ENCODE results near the gene UMAD1. TPM values are rescaled to one million over a fixed set of nuclear protein-coding genes. Genes with fewer than 3 reads are reported as not detected.

The UMAD1 gene
- total RNA-seq, 2 donors from 2014 or later, result 10.7 to 12.3 TPM

DNA sequence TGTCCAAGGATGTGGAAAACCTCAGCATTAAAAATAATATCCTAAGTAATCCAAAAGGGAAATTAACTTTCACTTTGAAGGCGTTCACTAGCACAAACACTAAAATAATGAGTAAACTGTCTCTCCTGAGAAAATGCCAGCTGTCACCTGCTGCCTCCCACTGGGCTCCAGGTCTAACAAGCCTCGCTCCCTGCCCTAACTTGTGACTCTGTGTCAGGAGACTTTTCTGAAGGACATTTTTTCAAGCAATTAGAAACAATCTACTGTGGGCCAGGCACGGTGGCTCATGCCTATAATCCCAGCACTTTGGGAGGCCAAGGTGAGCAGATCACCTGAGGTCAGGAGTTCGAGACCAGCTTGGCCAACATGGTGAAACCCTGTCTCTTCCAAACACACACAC is 255.2 kb downstream of the UMAD1 start:
- DNase-seq (ENCODE audit: low spot score), result no peak
- intact Hi-C loops (cut with DNase I), result no loop called here

DNA sequence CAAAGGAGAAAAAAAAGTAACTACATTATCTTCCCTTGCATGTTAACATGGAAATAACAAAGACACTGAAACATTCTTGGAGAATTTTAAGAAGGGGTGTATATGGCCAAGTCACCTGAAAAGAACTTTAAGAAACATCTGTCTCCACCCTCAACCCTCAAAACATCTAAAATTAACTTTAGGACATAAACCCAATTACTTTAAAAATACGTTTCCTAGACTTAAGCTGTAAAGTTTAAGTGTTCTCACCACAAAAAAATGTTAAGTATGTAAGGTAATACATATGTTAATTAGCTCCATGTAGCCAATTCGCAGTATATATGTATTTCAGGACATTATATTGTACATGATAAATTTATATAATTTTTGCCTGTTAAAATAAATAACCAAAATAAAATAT is 257.0 kb downstream of the UMAD1 start:
- intact Hi-C loops (cut with DNase I), result no loop called here
- DNase-seq (ENCODE audit: low spot score), result no peak

DNA sequence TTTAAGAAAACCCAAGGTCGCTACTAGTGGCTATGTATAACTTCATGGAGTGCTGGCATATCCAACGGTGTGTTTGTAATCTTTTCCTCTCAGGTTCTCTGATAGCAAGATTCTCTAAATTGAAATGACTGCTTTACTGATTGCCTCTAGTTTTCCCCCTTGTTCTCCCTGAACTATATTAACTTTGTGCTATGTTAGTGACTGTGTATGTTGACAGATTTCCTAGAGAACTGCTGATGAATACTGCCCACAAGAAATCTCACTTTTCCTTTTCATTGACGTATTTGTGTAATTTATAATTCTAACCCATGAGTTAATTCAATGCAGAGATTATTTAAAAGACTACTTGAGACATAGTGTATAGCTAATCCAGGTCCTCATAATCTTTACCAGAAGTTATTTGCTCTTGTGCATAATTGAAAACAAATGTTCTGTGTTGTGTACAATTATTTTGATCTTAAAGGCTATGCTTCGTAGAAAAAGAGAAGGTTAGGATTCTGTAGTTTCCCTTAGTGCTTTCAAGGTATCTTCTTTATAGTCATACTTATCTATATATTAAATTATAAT is 257.5 kb downstream of the UMAD1 start:
- intact Hi-C loops (cut with DNase I), result no loop called here
- DNase-seq (ENCODE audit: low spot score), result no peak

DNA sequence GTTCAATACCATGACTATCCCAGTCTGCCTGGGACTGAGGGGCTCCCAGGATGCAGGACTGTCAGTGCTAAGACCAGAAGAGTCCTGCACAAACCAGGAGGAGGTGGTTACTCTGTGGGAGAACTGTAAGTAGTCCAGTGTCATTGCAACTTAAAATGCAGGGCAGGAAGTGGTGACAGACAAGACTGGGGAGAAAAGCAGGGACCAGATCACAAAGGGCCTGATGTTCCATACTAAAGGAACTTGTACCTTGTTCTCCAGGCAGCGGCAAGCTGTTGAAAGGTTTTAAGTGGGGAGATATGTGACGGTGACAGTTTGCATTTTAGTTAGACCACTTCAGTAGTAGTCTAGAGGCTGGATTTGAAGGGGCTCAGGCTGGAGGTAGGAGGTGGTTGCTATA is 262.3 kb downstream of the UMAD1 start:
- intact Hi-C loops (cut with DNase I), result no loop called here
- DNase-seq (ENCODE audit: low spot score), result no peak

DNA sequence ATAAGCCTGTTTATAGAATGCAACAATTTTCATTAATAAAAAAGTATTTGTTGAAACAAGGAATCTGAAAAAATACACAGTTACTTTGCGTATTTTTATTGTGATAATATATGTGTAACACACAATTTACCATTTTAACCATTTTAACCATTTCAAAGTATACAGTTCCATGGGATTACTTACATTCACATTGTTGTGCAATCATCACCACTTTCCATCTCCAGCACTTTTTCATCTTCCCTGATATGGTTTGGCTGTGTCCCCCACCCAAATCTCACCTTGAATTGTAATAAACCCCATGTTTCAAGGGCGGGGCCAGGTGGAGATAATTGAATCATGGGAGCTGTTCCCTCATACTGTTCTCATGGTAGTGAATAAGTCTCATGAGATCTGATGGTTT is 266.8 kb downstream of the UMAD1 start:
- DNase-seq (ENCODE audit: low spot score), result no peak
- intact Hi-C loops (cut with DNase I), result no loop called here

DNA sequence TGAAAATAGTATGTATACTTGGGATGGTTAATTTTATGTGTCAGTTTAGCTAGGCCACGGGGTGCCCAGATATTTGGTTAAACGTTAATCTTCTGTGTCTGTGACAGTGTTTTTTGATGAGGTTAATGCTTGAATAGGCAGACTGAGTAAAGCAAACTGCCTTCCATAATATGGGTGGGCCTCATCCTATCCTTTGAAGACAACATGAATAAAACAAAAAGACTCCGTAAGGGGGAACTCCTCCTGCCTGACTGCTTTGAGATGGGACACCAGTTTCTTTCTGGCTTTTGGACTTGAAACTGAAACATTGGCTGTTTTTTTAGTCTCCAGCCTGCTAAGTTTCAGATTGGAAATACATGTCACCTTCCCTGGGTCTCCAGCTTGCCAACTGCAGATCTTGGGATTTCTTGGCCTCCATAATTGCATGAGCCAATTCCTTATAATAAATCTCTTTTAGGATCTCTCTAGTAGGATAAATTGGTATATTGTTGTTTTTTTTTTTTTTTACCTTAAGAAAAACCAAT is 268.1 kb downstream of the UMAD1 start:
- intact Hi-C loops (cut with DNase I), result no loop called here
- no peak for DNase-seq (ENCODE audit: low spot score)

DNA sequence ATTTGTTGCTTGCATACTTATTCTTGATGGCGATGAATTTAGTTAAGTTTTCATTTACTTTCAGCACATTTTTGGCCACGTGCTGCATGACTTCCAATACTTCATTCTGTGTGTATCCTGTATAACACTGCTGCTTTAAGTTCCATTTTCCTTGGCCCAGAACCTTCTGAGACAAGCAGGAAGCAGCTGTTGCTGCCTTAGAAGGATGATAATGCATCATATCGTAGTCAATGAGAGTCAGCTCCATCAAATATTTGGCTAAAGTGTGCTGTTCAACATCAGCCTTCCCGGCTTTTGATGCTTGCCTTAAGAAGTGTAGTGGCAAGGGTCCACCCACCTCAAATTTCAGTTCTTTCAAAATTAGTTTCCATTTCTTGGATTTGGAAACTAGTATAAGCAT is 268.8 kb downstream of the UMAD1 start:
- intact Hi-C loops (cut with DNase I), result no loop called here
- DNase-seq (ENCODE audit: low spot score), result no peak

GRCh38 chr7:7911369-7912123 is 271.0 kb downstream of the UMAD1 start:
- intact Hi-C loops (cut with DNase I), result no loop called here
- DNase-seq (ENCODE audit: low spot score), result no peak

- DNase-seq (ENCODE audit: low spot score), result no peak
These were observed 272.4 kb downstream of the UMAD1 start for GRCh38 chr7:7912937-7913336.

GRCh38 chr7:7913504-7913903 is 273.0 kb downstream of the UMAD1 start:
- intact Hi-C loops (cut with DNase I), result no loop called here
- no peak for DNase-seq (ENCODE audit: low spot score)

More at GRCh38 chr7:7912937-7913336, 272.4 kb downstream of the UMAD1 start:
- intact Hi-C loops (cut with DNase I), result no loop called here

DNA sequence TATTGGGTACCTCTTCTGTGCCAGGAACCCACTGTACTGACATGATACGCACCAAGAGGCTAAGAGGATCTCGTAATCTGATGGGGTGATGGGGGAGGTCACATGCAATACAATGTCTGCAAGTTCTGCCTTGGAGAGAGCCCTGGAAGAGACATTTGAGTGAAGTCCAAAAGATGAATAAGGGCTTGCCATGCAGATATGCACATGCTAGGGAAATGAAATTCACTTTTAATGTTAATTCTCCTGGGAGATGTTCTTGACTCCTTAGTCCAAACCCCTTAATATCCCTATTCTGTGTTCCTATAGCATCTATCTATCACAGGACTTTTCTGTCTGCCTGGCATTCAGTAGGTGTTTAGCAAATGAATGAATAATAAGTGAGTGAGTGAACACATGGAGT is 274.0 kb downstream of the UMAD1 start:
- intact Hi-C loops (cut with DNase I), result no loop called here
- DNase-seq (ENCODE audit: low spot score), result no peak

DNA sequence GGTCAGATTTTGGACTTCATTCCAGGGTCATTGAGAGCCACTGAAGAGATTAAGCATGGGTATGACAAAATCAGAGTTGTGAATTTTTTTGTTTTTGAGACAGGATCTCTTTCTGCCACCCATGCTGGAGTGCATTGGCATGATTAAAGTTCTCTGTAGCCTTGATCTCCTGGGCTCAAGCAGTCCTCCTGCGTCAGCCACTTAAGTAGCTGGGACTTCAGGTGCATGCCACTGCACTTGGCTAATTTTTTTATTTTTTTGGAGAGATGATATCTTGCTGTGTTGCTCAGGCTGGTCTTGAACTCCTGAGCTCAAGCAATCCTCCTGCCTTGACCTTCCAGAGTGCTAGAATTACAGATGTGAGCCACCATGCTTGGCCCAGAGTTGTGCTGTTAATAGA is 275.5 kb downstream of the UMAD1 start:
- intact Hi-C loops (cut with DNase I), result no loop called here
- no peak for DNase-seq (ENCODE audit: low spot score)

- intact Hi-C loops (cut with DNase I), result no loop called here
- no peak for DNase-seq (ENCODE audit: low spot score)
These were observed 277.0 kb downstream of the UMAD1 start for GRCh38 chr7:7917593-7917992.

DNA sequence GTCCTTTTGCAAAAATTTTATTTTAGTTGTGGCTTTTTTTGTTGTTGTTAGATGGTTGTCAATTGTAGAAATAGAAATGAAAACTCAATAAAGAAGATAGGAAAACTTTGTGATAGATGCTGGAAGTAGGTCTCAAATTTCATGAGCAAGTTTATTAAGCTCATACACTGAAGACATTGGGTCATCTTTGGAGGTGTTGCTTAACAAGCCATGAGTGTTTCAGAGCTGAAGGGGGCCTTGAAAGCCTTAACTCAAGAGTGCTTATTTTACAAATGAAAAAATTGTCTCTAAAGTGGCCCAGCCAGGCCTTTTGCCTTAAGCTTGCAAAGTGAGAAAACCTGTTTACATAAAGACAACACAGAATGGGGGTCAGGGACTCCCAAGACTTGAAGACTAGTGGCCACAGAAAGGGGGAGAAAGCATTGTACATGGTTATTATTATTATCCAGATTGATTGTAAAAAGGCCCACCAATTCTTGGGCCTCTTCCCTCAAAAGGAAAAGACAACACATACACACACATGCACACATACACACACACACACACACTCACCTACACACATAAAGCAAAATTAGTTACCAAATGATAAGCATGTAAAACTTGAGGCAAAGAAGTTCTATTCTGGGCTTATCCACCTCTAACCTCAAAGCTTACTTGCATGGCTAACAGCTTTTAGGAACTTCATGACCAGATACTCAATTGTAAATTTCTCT is 278.3 kb downstream of the UMAD1 start:
- DNase-seq (ENCODE audit: low spot score), result no peak
- intact Hi-C loops (cut with DNase I), result no loop called here

GRCh38 chr7:7919449-7919945 is 278.9 kb downstream of the UMAD1 start:
- no peak for DNase-seq (ENCODE audit: low spot score)
- intact Hi-C loops (cut with DNase I), result no loop called here

DNA sequence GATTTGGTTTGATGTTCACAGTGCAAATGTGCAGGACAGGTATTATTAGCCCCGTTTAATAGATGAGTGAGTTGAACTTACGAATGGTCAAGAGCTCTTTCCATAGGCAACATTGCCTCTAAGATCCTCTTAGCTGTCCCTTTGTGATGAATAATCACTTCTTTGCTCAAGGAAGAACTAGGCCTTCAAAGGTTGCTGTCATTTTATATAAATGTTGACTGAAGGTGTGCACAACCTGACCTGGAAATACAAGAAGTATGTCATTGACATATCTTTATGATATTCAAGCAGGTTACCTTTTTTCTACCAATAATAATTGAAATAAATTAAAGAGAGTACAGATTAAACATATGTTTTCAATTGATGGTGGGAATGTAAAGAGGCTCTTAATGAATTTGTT is 279.5 kb downstream of the UMAD1 start:
- DNase-seq (ENCODE audit: low spot score), result no peak
- intact Hi-C loops (cut with DNase I), result no loop called here

- DNase-seq (ENCODE audit: low spot score), result no peak
- intact Hi-C loops (cut with DNase I), result no loop called here
These were observed 279.9 kb downstream of the UMAD1 start for GRCh38 chr7:7920481-7920880.

- DNase-seq (ENCODE audit: low spot score), result no peak
- intact Hi-C loops (cut with DNase I), result no loop called here
These were observed 281.3 kb downstream of the UMAD1 start for GRCh38 chr7:7921830-7922229.

GRCh38 chr7:7922684-7923385 is 282.3 kb downstream of the UMAD1 start:
- intact Hi-C loops (cut with DNase I), result no loop called here
- no peak for DNase-seq (ENCODE audit: low spot score)

DNA sequence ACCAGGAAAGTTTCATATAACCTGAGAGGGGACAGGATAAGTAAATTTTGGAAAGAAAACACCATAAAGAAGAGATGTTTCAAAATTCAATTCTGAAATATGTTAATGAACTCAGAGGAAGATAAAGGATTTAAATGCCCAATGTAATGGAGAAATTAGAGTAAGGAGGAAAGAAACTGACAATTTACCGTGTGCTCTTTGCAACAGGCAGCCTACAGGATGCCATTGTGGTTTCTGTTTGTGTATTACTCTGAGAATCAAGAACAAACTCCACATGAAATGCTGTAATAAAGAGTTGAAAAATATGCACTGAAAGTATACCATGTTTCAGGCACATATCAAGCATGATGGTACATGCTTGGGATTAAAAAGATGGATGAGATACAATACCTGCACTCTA is 283.3 kb downstream of the UMAD1 start:
- intact Hi-C loops (cut with DNase I), result no loop called here
- no peak for DNase-seq (ENCODE audit: low spot score)

Measured in posterior vena cava (tissue), 2 donors.